ENCODE results near the gene TRPV4. TPM values are rescaled to one million over a fixed set of nuclear protein-coding genes. Genes with fewer than 3 reads are reported as not detected.

The TRPV4 gene
- total RNA-seq, 2 experiments from 2014 or later = not detected

DNA sequence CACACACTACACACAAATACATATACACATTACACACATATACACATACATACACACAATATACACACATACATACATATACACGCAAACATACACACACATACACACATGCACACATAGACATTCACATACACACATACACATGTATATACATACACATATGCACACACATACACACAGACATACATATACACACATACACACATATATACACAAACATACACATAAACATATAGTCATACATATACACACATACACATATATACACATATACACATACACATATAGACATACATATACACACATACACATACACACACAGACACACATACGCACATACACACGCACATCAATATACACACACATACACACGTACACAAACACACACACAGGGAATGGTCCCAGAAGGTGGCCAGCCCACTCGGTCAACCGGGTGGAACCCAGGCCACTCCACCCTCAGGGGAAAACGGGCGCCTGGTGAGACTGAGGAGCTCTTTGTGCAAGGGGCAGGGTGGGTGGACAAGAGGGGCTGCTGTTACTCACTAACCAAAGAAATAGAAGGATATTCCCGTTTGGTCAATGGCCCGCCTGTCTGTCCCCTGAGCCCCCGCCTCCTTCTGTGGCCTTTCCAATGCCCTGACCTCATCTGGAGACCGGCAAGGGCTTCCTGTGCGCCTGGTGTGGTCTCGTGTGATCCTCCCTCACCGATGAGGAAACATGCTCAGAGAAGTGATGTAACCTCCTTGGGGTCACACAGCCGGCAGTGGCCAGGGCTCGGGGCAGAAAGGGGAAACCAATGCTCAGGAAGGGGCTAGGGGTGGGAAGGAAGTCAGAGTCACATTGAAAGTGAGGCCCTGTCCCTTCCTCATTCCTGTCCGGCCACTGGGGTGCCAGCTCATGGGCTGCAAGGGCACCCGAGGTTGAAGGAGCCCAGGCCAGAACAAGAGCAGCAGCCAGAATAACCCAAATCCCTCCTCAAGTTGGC, 5.3 kb downstream of the TRPV4 start:
- no peak overlapping the region for H3K27ac Mint-ChIP-seq
- H3K9me3 Mint-ChIP-seq (ENCODE audit: low read depth) = no peaks in the 10 kb centered on the region
- H3K27me3 Mint-ChIP-seq = peaks cover 12% of the 10 kb centered on the region
- intact Hi-C loops (cut with DNase I, micrococcal nuclease) = no loop called here
- ChIA-PET POLR2A (no interaction called here), CTCF (interaction anchor here (0.6 to 2.0 kb wide), 3 partner anchors 18 to 46 kb away, joined by 3 to 14 read pairs (median 4); no protein-coding TSS in a partner anchor)
- H3K4me3 Mint-ChIP-seq = no peak overlapping the region
- ATAC-seq = no peak
- no peak for DNase-seq
- H3K36me3 Mint-ChIP-seq (ENCODE audit: low read depth) = no peaks in the 10 kb centered on the region
- H3K4me1 Mint-ChIP-seq = no peaks in the 10 kb centered on the region

DNA sequence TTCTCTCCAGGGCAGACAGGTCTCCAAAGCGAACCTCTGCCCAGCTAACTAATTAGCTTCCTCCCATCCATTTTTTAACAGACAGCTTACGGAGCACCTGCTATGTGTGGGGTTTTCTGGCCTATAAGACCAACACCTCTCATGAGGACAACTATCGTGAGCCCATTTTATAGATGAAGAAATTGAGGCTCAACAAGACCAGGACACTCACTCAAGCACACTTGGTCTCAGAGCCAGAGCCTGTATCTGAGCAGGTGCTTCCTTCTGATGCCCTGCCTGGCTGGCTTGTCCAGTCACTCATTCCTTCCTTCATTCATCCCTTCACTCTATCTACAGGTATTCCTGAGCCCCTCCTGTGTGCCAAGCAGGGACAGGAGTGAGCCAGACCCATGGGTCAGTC, 6.1 kb downstream of the TRPV4 start:
- no peak for ATAC-seq
- CTCF ChIA-PET = interaction anchor here (1.0 to 1.7 kb wide), 2 partner anchors 18 to 21 kb away, joined by 4 read pairs; no protein-coding TSS in a partner anchor
- no peak overlapping the region for H3K27ac Mint-ChIP-seq
- H3K27me3 Mint-ChIP-seq = peaks cover 12% of the 10 kb centered on the region
- no peaks in the 10 kb centered on the region for H3K36me3 Mint-ChIP-seq (ENCODE audit: low read depth)
- no peaks in the 10 kb centered on the region for H3K9me3 Mint-ChIP-seq (ENCODE audit: low read depth)
- H3K4me1 Mint-ChIP-seq = no peaks in the 10 kb centered on the region
- POLR2A ChIA-PET = no interaction called here
- DNase-seq = no peak
- no peak overlapping the region for H3K4me3 Mint-ChIP-seq
- intact Hi-C loops (cut with DNase I, micrococcal nuclease) = no loop called here

GRCh38 chr12:109824731-109825130, 8.5 kb downstream of the TRPV4 start:
- Mint-ChIP-seq H3K36me3 (ENCODE audit: low read depth) (no peaks in the 10 kb centered on the region), H3K27ac (no peak overlapping the region), H3K4me3 (no peak overlapping the region), H3K4me1 (no peaks in the 10 kb centered on the region), H3K27me3 (peaks cover 4% of the 10 kb centered on the region), H3K9me3 (ENCODE audit: low read depth) (no peaks in the 10 kb centered on the region)
- POLR2A ChIA-PET = no interaction called here
- CTCF ChIA-PET = interaction anchor here (1.8 kb wide), 1 partner anchor 21 kb away, joined by 5 read pairs; no protein-coding TSS in a partner anchor
- DNase-seq (no peak), ATAC-seq (no peak)
- intact Hi-C loops (cut with DNase I, micrococcal nuclease) = no loop called here

DNA sequence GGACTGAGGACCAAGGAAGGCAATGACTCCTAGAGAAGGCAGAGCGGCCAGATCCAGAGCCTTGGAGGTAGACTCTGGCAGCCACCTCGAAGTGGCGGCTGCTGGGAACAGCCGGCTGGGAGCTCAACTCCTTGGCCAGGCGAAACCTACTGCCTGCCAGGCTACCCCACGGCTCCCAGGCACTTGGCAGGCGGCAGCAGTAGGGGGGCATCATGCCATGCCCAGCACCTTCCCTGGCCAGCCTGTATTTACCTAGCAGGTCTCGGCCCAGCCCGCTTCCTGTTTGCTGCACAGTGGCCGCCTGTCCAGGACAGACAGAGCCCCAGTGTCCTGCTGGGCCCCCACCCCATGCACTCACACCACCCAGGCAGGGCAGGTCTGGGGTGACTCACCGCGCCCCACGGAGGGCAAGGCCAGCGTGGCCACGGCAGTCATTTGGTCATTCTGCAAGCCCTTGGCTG, 10.2 kb downstream of the TRPV4 start:
- no peaks in the 10 kb centered on the region for H3K36me3 Mint-ChIP-seq (ENCODE audit: low read depth)
- CTCF ChIA-PET = interaction anchor here (0.7 kb wide), 1 partner anchor 1251 kb away, joined by 3 read pairs; no protein-coding TSS in a partner anchor
- H3K4me1 Mint-ChIP-seq = no peaks in the 10 kb centered on the region
- H3K4me3 Mint-ChIP-seq = no peak overlapping the region
- H3K27me3 Mint-ChIP-seq = peaks cover 4% of the 10 kb centered on the region
- DNase-seq = no peak
- POLR2A ChIA-PET = no interaction called here
- intact Hi-C loops (cut with DNase I, micrococcal nuclease) = no loop called here
- no peak for ATAC-seq
- H3K9me3 Mint-ChIP-seq (ENCODE audit: low read depth) = no peaks in the 10 kb centered on the region
- no peak overlapping the region for H3K27ac Mint-ChIP-seq

GRCh38 chr12:109822416-109822815, 10.8 kb downstream of the TRPV4 start:
- no peak overlapping the region for H3K4me3 Mint-ChIP-seq
- ChIA-PET POLR2A (no interaction called here), CTCF (interaction anchor here (0.7 kb wide), 1 partner anchor 1252 kb away, joined by 3 read pairs; no protein-coding TSS in a partner anchor)
- peaks cover under 1% of the 10 kb centered on the region for H3K27me3 Mint-ChIP-seq
- ATAC-seq = no peak
- intact Hi-C loops (cut with DNase I, micrococcal nuclease) = no loop called here
- H3K27ac Mint-ChIP-seq = no peak overlapping the region
- DNase-seq = no peak
- H3K4me1 Mint-ChIP-seq = no peaks in the 10 kb centered on the region
- no peaks in the 10 kb centered on the region for H3K9me3 Mint-ChIP-seq (ENCODE audit: low read depth)
- no peaks in the 10 kb centered on the region for H3K36me3 Mint-ChIP-seq (ENCODE audit: low read depth)

GRCh38 chr12:109821968-109822367, 11.2 kb downstream of the TRPV4 start:
- H3K27ac Mint-ChIP-seq = no peak overlapping the region
- no peaks in the 10 kb centered on the region for H3K9me3 Mint-ChIP-seq (ENCODE audit: low read depth)
- no peak overlapping the region for H3K4me3 Mint-ChIP-seq
- intact Hi-C loops (cut with DNase I, micrococcal nuclease) = no loop called here
- no peaks in the 10 kb centered on the region for H3K4me1 Mint-ChIP-seq
- CTCF ChIA-PET = interaction anchor here (0.7 kb wide), 1 partner anchor 32 kb away, joined by 3 read pairs; no protein-coding TSS in a partner anchor
- H3K27me3 Mint-ChIP-seq = no peaks in the 10 kb centered on the region
- no peaks in the 10 kb centered on the region for H3K36me3 Mint-ChIP-seq (ENCODE audit: low read depth)
- POLR2A ChIA-PET = interaction anchor here (0.7 kb wide), 1 partner anchor 507 kb away, joined by 4 read pairs; no protein-coding TSS in a partner anchor
- DNase-seq (no peak), ATAC-seq (no peak)

DNA sequence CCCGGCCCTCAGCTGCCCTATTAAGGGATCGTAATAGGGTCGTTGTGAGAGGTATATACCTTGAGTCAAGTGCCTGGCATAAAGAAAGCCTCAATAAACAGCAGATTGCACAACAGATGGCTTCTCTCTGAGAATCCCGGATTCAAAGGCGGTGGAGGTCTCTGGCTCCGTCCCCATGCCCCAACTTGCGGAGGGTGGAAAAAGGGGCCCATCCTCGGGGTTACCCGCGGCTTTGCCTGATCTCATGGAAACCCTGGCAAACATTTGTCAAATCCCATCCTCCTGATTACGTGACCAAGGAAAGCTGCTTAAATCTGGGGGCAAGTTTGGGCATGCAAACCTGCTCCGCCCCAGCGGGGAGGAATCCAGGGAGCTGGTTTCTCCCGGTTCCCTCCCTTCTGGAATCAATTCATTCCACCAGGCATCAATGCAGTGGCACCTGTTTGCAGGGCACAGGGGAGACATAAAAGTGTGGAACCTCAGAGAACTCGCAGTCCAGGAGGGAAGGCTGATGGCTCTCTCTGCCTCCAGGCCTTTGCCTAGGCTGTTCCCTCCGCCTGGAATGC, 12.3 kb downstream of the TRPV4 start:
- H3K4me1 Mint-ChIP-seq = no peaks in the 10 kb centered on the region
- H3K9me3 Mint-ChIP-seq (ENCODE audit: low read depth) = no peaks in the 10 kb centered on the region
- ATAC-seq (no peak), DNase-seq (no peak)
- ChIA-PET POLR2A (interaction anchor here (0.7 kb wide), 1 partner anchor 506 kb away, joined by 4 read pairs; no protein-coding TSS in a partner anchor), CTCF (interaction anchor here (1.0 kb wide), 1 partner anchor 25 kb away, joined by 4 read pairs; no protein-coding TSS in a partner anchor)
- no peak overlapping the region for H3K27ac Mint-ChIP-seq
- H3K4me3 Mint-ChIP-seq = no peak overlapping the region
- intact Hi-C loops (cut with DNase I, micrococcal nuclease) = no loop called here
- no peaks in the 10 kb centered on the region for H3K27me3 Mint-ChIP-seq
- H3K36me3 Mint-ChIP-seq (ENCODE audit: low read depth) = no peaks in the 10 kb centered on the region

DNA sequence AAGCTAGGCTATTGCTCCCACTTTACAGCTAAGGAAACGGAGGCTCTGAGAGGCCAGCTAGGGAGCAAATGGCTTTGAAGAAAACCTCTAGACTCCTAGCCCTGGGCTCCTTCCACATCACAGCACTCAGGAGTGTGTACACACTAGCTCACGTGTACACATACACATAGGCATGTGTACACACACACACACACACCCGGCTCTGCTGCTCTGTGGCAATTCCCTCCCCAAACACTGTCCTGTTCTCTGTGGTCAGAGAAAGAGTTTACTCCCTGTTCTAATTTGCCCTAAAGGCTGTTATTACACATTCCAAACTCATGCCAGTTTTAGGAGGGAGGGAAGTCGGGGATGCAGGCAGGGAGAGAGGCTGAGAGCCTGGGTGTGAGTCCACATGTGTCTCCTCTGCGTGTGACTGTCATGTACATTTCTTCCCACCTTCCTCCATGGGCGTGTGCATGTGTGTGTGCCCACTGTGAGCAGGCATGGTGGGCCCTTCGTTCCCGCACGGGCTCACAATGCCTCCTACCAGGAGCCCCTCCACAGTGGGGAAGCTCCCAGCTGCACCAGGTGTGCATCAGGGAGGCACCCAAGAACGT, 14.2 kb downstream of the TRPV4 start:
- intact Hi-C loops (cut with DNase I, micrococcal nuclease) = no loop called here
- no peak overlapping the region for H3K27ac Mint-ChIP-seq
- H3K9me3 Mint-ChIP-seq (ENCODE audit: low read depth) = no peaks in the 10 kb centered on the region
- H3K27me3 Mint-ChIP-seq = no peaks in the 10 kb centered on the region
- CTCF ChIA-PET = interaction anchor here (0.6 to 2.1 kb wide), 4 partner anchors 13 to 27 kb away, joined by 3 to 8 read pairs (median 4); no protein-coding TSS in a partner anchor
- H3K4me3 Mint-ChIP-seq = no peak overlapping the region
- H3K36me3 Mint-ChIP-seq (ENCODE audit: low read depth) = no peaks in the 10 kb centered on the region
- H3K4me1 Mint-ChIP-seq = no peaks in the 10 kb centered on the region
- DNase-seq = no peak
- ATAC-seq = no peak
- POLR2A ChIA-PET = no interaction called here

DNA sequence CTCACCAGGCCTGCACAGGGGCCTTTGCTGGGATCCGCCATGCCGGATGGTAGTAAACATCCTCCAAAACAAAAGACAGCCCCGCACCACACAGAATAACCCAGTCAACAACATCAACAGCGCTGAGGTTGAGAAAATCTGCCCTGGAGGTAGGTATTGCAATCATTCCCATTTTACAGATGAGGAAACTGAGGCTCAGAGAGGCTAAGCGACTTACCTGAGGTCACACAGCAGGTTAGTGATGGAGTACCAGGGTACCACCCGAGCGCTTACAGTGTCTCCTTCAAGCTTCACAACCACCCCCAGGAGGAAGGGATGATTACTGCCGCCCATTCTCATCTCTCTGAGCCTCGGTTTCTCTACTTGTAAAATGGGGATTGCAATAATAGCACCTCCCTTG, 14.9 kb downstream of the TRPV4 start:
- CTCF ChIA-PET = interaction anchor here (0.6 to 2.1 kb wide), 2 partner anchors 12 to 27 kb away, joined by 3 to 8 read pairs; no protein-coding TSS in a partner anchor
- Mint-ChIP-seq H3K27me3 (no peaks in the 10 kb centered on the region), H3K36me3 (ENCODE audit: low read depth) (no peaks in the 10 kb centered on the region), H3K4me3 (no peak overlapping the region), H3K9me3 (ENCODE audit: low read depth) (no peaks in the 10 kb centered on the region), H3K27ac (no peak overlapping the region), H3K4me1 (no peaks in the 10 kb centered on the region)
- ATAC-seq = no peak
- intact Hi-C loops (cut with DNase I, micrococcal nuclease) = no loop called here
- POLR2A ChIA-PET = no interaction called here
- DNase-seq = no peak

GRCh38 chr12:109817627-109818231, 15.5 kb downstream of the TRPV4 start:
- Mint-ChIP-seq H3K27me3 (no peaks in the 10 kb centered on the region), H3K36me3 (ENCODE audit: low read depth) (no peaks in the 10 kb centered on the region), H3K4me3 (no peak overlapping the region), H3K4me1 (no peaks in the 10 kb centered on the region), H3K9me3 (ENCODE audit: low read depth) (no peaks in the 10 kb centered on the region), H3K27ac (no peak overlapping the region)
- ChIA-PET CTCF (interaction anchor here (2.1 kb wide), 1 partner anchor 28 kb away, joined by 8 read pairs; no protein-coding TSS in a partner anchor), POLR2A (no interaction called here)
- no peak for ATAC-seq
- DNase-seq = no peak
- intact Hi-C loops (cut with DNase I, micrococcal nuclease) = no loop called here

DNA sequence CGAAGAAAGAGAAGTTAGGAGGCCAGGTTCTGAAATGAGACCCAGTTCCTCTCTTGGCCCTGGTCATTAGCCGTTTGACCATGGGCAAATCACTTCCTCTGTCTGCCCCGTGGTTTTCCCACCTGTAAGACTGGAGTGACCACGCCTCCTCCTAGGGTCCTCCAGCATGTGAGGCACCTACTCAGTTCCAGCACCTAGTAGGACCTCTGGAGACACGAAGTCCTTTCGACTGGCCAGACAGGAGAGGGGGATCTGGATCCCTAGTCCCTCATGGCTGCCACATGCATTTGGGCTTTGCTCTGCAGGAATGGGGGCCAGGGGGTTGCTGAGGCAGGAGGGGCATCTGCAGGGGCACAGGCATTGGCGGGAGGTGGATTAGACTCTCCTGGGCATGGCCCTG, 16.3 kb downstream of the TRPV4 start:
- CTCF ChIA-PET = no interaction called here

More for the DNA sequence above, 16.3 kb downstream of the TRPV4 start:
- Mint-ChIP-seq H3K27me3 (no peaks in the 10 kb centered on the region), H3K36me3 (ENCODE audit: low read depth) (no peaks in the 10 kb centered on the region), H3K9me3 (ENCODE audit: low read depth) (no peaks in the 10 kb centered on the region), H3K27ac (no peak overlapping the region), H3K4me3 (no peak overlapping the region), H3K4me1 (no peaks in the 10 kb centered on the region)
- POLR2A ChIA-PET = no interaction called here
- no peak for DNase-seq
- intact Hi-C loops (cut with DNase I, micrococcal nuclease) = no loop called here
- no peak for ATAC-seq
